ENCODE data around the gene FANK1.

DNA sequence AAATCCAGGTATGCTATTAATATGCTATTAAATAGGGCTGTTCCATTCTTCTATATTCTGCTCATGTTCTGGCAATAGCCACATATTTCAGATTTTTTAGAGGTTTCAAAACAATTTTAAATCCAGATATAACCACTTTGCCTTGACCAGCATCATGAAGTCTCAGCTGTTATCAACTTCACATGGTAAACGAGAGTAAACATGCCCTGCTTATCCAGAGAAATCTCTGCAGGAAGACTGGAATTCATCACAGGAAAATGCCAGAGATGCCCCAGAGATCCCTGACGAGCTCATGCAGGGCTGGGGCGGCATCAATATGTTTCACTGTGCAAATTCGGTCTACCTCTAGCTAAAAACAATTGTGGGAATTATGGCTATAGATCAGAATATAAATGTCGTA, 126.5 kb downstream of the FANK1 start:
- TF ChIP-seq, protein P1, sequence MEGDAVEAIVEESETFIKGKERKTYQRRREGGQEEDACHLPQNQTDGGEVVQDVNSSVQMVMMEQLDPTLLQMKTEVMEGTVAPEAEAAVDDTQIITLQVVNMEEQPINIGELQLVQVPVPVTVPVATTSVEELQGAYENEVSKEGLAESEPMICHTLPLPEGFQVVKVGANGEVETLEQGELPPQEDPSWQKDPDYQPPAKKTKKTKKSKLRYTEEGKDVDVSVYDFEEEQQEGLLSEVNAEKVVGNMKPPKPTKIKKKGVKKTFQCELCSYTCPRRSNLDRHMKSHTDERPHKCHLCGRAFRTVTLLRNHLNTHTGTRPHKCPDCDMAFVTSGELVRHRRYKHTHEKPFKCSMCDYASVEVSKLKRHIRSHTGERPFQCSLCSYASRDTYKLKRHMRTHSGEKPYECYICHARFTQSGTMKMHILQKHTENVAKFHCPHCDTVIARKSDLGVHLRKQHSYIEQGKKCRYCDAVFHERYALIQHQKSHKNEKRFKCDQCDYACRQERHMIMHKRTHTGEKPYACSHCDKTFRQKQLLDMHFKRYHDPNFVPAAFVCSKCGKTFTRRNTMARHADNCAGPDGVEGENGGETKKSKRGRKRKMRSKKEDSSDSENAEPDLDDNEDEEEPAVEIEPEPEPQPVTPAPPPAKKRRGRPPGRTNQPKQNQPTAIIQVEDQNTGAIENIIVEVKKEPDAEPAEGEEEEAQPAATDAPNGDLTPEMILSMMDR (IDR thresholded peaks at IDR 0.05), result no peak
- no peak for TF ChIP-seq POLR2A (IDR thresholded peaks at IDR 0.05)
